SK-N-SH (cell line): ENCODE results near the gene CPA1.

Source experiments
- CHD2 ChIP-seq: fragments of 150-350 bp; IDR thresholded peaks from 2 replicates; pipeline ENCODE4 v1.6.1; 2018; ENCODE audit warnings: low read length; ENCODE audit not compliant: partially characterized antibody
- GABPA ChIP-seq: IDR thresholded peaks from 2 replicates; pipeline ENCODE4 v1.4.0; 2012; ENCODE audit warnings: low read depth, mild to moderate bottlenecking
- MXI1 ChIP-seq: IDR thresholded peaks from 2 replicates; pipeline ENCODE4 v1.6.1; 2012; ENCODE audit warnings: mild to moderate bottlenecking, low read depth, low read length, improper control_type of control experiment
- TCF12 ChIP-seq: IDR thresholded peaks from 2 replicates; pipeline ENCODE4 v1.4.0; 2012
- YY1 ChIP-seq: IDR thresholded peaks from 2 replicates; pipeline ENCODE4 v1.4.0; 2012; ENCODE audit warnings: low read depth, mild to moderate bottlenecking

GRCh38 chr7:130387628-130388403 is 7.5 kb downstream of the CPA1 start:
- TF ChIP-seq CHD2 (no peak), GABPA (no peak), TCF12 (no peak), YY1 (no peak), MXI1 (no peak)
